K562 (cell line): ENCODE data around the gene ATP5F1C. TPM values are rescaled to one million over a fixed set of nuclear protein-coding genes. Genes with fewer than 3 reads are reported as not detected.

Experiments used
- ETV1 ChIP-seq: fragments of 450-650 bp; conservative IDR thresholded peaks from 2 replicates; pipeline ENCODE4 v1.6.1; 2016; ENCODE audit warnings: missing genetic modification characterization, control low read depth, low read depth, missing compliant biosample characterization
- NRF1 ChIP-seq, 2 experiments: fragments of 450-650 bp; IDR thresholded peaks in 1 of 2; conservative IDR thresholded peaks in 1 of 2; 2 replicates each; pipeline ENCODE4 v1.6.1; 2014; ENCODE audit warnings: mild to moderate bottlenecking in 2 of 2
- polyA plus RNA-seq, 8 experiments: library from polyadenylated mRNA; depleted of rRNA in 4 of 8; stranded (reverse) in 5 of 8; unstranded in 3 of 8; fragments of >200 nt; fragmentation: Nextera tagmentation in 2 of 8; fragmentation: Illumina TruSeq in 1 of 8; extraction: Ambion mirVana in 2 of 8; extraction: Trizol in 1 of 8; gene quantifications; 2 replicates each; pipeline versions ENCODE4 v1.2.1 to v1.2.3, GENCODE V29; 2011 to 2014; ENCODE audit warnings: inconsistent platforms in 1 of 8, missing spikeins in 1 of 8
- total RNA-seq, 7 experiments: library from RNA; depleted of rRNA in 6 of 7; stranded (reverse); fragments of >200 nt in 6 of 7; fragmentation: Illumina TruSeq in 2 of 7; extraction: Trizol in 2 of 7; gene quantifications; 2 replicates each; pipeline versions ENCODE4 v1.2.1 to v1.2.3, GENCODE V29; 2011 to 2021; ENCODE audit warnings: low replicate concordance in 1 of 7
- TF ChIP-seq, protein P1 (sequence below): fragments of 450-650 bp; IDR thresholded peaks from 2 replicates; pipeline ENCODE4 v1.6.1; 2016
- TF ChIP-seq, protein P2 (sequence below), 2 experiments: fragments of 450-650 bp; conservative IDR thresholded peaks; 2 replicates each; pipeline ENCODE4 v1.6.1; 2017; ENCODE audit warnings: mild to moderate bottlenecking in 2 of 2, moderate library complexity in 2 of 2
- TF ChIP-seq, protein P3 (sequence below): IDR thresholded peaks from 2 replicates; pipeline ENCODE4 v1.6.1; 2016; ENCODE audit warnings: missing genetic modification characterization, missing compliant biosample characterization
- TF ChIP-seq, protein P4 (sequence below): sonication (generic); formaldehyde crosslinking; IDR thresholded peaks from 2 replicates; pipeline ENCODE4 v1.8.0; 2023; ENCODE audit warnings: mild to moderate bottlenecking, missing genetic modification reagents
- TF ChIP-seq, protein P5 (sequence below): fragments of 450-650 bp; IDR thresholded peaks from 2 replicates; pipeline ENCODE4 v1.6.1; 2016; ENCODE audit warnings: low read depth

The ATP5F1C gene
- total and polyA plus RNA-seq, 9 of the 15 experiments (the other 6 are each of a cell fraction or from before 2014, with no cell fraction given) = 389 to 1,475 (median 559) TPM

DNA sequence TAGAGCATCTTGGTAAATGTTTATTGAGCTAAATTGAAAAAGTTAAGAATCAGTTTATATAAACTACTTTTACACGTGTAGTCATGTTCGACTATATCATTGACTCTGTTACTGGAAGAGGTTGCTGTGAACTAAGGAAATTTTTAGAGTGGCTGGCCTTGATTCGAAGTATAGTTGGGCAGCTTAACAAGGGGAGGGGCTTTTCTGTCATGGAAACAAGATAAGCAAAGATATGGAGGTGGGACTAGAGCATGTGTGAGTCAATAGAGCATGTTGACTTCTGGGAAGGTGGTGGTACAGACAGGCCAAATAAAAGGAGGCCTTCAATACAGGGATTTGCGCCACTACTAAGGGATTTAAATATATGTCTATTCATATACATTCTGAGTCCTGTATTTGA, 7.6 kb downstream of the ATP5F1C start (continued):
- TF ChIP-seq, protein P1, sequence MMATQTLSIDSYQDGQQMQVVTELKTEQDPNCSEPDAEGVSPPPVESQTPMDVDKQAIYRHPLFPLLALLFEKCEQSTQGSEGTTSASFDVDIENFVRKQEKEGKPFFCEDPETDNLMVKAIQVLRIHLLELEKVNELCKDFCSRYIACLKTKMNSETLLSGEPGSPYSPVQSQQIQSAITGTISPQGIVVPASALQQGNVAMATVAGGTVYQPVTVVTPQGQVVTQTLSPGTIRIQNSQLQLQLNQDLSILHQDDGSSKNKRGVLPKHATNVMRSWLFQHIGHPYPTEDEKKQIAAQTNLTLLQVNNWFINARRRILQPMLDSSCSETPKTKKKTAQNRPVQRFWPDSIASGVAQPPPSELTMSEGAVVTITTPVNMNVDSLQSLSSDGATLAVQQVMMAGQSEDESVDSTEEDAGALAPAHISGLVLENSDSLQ = 0 out of 2 replicates have a peak, but pooled peaks have one; percentile 19
- TF ChIP-seq, protein P2, sequence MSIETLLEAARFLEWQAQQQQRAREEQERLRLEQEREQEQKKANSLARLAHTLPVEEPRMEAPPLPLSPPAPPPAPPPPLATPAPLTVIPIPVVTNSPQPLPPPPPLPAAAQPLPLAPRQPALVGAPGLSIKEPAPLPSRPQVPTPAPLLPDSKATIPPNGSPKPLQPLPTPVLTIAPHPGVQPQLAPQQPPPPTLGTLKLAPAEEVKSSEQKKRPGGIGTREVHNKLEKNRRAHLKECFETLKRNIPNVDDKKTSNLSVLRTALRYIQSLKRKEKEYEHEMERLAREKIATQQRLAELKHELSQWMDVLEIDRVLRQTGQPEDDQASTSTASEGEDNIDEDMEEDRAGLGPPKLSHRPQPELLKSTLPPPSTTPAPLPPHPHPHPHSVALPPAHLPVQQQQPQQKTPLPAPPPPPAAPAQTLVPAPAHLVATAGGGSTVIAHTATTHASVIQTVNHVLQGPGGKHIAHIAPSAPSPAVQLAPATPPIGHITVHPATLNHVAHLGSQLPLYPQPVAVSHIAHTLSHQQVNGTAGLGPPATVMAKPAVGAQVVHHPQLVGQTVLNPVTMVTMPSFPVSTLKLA (conservative IDR thresholded peaks at IDR 0.05) = peak; percentile 55 to 77
- TF ChIP-seq, protein P3, sequence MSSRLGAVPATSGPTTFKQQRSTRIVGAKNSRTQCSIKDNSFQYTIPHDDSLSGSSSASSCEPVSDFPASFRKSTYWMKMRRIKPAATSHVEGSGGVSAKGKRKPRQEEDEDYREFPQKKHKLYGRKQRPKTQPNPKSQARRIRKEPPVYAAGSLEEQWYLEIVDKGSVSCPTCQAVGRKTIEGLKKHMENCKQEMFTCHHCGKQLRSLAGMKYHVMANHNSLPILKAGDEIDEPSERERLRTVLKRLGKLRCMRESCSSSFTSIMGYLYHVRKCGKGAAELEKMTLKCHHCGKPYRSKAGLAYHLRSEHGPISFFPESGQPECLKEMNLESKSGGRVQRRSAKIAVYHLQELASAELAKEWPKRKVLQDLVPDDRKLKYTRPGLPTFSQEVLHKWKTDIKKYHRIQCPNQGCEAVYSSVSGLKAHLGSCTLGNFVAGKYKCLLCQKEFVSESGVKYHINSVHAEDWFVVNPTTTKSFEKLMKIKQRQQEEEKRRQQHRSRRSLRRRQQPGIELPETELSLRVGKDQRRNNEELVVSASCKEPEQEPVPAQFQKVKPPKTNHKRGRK (tag) = no peak
- TF ChIP-seq, protein P4, sequence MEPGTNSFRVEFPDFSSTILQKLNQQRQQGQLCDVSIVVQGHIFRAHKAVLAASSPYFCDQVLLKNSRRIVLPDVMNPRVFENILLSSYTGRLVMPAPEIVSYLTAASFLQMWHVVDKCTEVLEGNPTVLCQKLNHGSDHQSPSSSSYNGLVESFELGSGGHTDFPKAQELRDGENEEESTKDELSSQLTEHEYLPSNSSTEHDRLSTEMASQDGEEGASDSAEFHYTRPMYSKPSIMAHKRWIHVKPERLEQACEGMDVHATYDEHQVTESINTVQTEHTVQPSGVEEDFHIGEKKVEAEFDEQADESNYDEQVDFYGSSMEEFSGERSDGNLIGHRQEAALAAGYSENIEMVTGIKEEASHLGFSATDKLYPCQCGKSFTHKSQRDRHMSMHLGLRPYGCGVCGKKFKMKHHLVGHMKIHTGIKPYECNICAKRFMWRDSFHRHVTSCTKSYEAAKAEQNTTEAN (CRISPR knock-in tag) = no peak
- TF ChIP-seq, protein P5, sequence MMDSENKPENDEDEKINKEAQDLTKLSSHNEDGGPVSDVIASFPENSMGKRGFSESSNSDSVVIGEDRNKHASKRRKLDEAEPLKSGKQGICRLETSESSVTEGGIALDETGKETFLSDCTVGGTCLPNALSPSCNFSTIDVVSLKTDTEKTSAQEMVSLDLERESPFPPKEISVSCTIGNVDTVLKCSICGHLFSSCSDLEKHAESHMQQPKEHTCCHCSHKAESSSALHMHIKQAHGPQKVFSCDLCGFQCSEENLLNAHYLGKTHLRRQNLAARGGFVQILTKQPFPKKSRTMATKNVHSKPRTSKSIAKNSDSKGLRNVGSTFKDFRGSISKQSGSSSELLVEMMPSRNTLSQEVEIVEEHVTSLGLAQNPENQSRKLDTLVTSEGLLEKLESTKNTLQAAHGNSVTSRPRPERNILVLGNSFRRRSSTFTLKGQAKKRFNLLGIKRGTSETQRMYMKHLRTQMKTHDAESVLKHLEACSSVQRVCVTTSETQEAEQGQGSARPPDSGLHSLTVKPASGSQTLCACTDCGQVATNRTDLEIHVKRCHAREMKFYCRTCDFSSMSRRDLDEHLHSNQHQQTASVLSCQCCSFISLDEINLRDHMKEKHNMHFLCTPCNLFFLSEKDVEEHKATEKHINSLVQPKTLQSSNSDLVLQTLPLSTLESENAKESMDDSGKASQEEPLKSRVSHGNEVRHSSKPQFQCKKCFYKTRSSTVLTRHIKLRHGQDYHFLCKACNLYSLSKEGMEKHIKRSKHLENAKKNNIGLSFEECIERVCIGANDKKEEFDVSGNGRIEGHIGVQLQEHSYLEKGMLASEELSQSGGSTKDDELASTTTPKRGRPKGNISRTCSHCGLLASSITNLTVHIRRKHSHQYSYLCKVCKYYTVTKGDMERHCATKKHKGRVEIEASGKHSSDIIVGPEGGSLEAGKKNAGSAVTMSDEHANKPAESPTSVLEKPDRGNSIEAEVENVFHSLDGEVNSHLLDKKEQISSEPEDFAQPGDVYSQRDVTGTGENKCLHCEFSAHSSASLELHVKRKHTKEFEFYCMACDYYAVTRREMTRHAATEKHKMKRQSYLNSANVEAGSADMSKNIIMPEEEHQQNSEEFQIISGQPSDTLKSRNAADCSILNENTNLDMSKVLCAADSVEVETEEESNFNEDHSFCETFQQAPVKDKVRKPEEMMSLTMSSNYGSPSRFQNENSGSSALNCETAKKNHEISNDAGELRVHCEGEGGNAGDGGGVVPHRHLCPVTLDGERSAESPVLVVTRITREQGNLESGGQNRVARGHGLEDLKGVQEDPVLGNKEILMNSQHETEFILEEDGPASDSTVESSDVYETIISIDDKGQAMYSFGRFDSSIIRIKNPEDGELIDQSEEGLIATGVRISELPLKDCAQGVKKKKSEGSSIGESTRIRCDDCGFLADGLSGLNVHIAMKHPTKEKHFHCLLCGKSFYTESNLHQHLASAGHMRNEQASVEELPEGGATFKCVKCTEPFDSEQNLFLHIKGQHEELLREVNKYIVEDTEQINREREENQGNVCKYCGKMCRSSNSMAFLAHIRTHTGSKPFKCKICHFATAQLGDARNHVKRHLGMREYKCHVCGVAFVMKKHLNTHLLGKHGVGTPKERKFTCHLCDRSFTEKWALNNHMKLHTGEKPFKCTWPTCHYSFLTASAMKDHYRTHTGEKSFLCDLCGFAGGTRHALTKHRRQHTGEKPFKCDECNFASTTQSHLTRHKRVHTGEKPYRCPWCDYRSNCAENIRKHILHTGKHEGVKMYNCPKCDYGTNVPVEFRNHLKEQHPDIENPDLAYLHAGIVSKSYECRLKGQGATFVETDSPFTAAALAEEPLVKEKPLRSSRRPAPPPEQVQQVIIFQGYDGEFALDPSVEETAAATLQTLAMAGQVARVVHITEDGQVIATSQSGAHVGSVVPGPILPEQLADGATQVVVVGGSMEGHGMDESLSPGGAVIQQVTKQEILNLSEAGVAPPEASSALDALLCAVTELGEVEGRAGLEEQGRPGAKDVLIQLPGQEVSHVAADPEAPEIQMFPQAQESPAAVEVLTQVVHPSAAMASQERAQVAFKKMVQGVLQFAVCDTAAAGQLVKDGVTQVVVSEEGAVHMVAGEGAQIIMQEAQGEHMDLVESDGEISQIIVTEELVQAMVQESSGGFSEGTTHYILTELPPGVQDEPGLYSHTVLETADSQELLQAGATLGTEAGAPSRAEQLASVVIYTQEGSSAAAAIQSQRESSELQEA = no peak
- TF ChIP-seq NRF1 (conservative IDR thresholded peaks at IDR 0.05 in 1 of 2, IDR thresholded peaks at IDR 0.05 in 1 of 2) (peak; percentile 60 to 63), ETV1 (tag) (no peak)
